Right atrium auricular region (tissue), 2 donors: Measurements from ENCODE around the gene CREB5. TPM values are rescaled to one million over a fixed set of nuclear protein-coding genes. Genes with fewer than 3 reads are reported as not detected.

Experiments used
- DNase-seq: peaks from one replicate; pipeline ENCODE4 v3.0.0-alpha.2; 2019; ENCODE audit warnings: low spot score
- H3K27ac ChIP-seq, 2 donors: fragments of 200-600 bp; sonication (generic); 1 replicate in 1 of 2; 2 replicates in 1 of 2; pipeline ENCODE4 v1.5.1; 2016 to 2019
- H3K27me3 ChIP-seq, 2 donors: fragments of 200-600 bp; sonication (generic); one replicate each; pipeline versions ENCODE4 v1.5.1 to v1.6.0; 2017 to 2019
- H3K36me3 ChIP-seq: fragments of 200-600 bp; sonication (generic); one replicate; pipeline ENCODE4 v1.5.1; 2016
- H3K4me1 ChIP-seq, 2 donors: fragments of 200-600 bp; sonication (generic); one replicate each; pipeline versions ENCODE4 v1.5.1 to v1.6.0; 2017 to 2019
- H3K4me3 ChIP-seq, 2 donors: fragments of 200-600 bp; sonication (generic); 1 replicate in 1 of 2; 2 replicates in 1 of 2; pipeline ENCODE4 v1.5.1; 2017 to 2019; ENCODE audit warnings: mild to moderate bottlenecking in 1 of 2, moderate library complexity in 1 of 2
- H3K9me3 ChIP-seq, 2 donors: fragments of 200-600 bp; sonication (generic); one replicate each; pipeline ENCODE4 v1.5.1; 2019
- total RNA-seq, 2 donors: library from RNA; depleted of rRNA; stranded (reverse); fragments of >200 nt; gene quantifications; one replicate each; pipeline ENCODE4 v1.1.0, GENCODE V29; 2016
- TF ChIP-seq, protein P1 (sequence below), 2 donors: fragments of 200-600 bp; sonication (generic); IDR thresholded peaks; one replicate each; pipeline ENCODE4 v1.5.1; 2019; ENCODE audit warnings: antibody characterized with exemption in 2 of 2

The CREB5 gene
- total RNA-seq, 2 donors from 2014 or later: 10.5 to 20.8 TPM

DNA sequence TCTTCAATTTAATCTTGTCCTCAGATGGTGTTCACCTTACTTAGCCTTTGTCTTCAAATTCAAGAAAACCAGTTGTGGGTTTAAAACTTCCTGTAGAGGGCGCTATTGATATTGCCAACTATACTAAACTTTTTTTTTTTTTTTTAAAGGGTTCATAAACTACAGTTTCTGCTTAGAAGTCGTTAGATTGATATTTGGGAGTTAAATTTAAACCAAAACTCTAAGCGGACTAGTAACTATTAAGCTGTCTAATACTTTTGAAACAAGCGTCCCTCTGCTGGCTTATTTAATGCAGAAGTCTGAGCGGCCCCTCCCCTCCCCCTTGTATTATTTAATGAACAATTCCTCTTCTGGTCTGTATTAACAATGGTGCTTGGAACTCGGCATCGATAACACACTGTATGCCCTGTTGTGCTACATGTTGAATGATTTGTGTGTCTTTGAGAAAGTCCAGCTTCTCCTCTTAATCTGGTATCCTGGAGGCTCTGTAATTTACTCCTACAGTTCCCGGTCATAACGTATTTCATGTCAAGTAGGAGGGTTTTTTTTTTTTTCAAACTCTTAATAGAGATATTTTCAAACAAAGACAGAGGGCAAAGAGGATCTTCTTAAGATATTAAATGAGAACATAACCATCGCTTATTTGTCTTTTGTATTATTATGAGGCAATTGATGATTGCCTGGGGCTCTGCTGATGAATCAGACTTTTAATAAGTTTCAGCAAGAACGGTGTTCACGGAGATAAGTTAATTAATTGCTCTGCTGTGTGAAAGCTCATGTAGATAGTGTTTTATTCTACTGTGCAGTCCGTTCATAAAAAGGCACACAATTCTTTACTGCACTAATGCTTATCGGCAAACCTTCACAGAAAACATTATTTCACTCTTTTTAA, 22.6 kb upstream of the CREB5 start:
- TF ChIP-seq, protein P1, sequence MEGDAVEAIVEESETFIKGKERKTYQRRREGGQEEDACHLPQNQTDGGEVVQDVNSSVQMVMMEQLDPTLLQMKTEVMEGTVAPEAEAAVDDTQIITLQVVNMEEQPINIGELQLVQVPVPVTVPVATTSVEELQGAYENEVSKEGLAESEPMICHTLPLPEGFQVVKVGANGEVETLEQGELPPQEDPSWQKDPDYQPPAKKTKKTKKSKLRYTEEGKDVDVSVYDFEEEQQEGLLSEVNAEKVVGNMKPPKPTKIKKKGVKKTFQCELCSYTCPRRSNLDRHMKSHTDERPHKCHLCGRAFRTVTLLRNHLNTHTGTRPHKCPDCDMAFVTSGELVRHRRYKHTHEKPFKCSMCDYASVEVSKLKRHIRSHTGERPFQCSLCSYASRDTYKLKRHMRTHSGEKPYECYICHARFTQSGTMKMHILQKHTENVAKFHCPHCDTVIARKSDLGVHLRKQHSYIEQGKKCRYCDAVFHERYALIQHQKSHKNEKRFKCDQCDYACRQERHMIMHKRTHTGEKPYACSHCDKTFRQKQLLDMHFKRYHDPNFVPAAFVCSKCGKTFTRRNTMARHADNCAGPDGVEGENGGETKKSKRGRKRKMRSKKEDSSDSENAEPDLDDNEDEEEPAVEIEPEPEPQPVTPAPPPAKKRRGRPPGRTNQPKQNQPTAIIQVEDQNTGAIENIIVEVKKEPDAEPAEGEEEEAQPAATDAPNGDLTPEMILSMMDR (IDR thresholded peaks at IDR 0.05): peak; percentile 76 to 86
- Histone ChIP-seq H3K4me1 (no peaks in the 10 kb centered on the region), H3K27ac (no peak overlapping the region), H3K9me3 (no peaks in the 10 kb centered on the region), H3K4me3 (peak overlapping the region; percentile 20 to 43), H3K27me3 (no peaks in the 10 kb centered on the region), H3K36me3 (no peaks in the 10 kb centered on the region)
- DNase-seq: no peak

DNA sequence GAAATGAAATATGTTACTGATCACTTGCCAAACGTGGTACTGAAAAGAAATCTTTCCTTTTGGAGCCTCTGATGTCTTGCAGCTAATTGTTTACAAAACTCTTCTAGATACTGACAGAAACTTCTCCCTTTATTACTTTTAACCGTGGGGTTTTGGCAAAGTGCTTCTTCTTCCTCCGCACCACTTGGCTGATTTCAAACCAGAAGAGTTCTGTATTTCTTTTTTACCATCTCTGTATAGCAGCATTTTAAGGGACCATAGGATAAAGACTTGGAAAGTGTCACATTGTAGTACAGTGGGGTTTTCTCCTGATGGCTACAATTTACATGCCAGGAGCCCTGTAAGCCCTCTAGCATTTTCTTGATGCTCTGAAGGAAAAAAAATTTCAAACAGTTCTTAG, 21.9 kb upstream of the CREB5 start:
- no peaks in the 10 kb centered on the region for H3K36me3 ChIP-seq
- no peaks in the 10 kb centered on the region for H3K27me3 ChIP-seq
- no peaks in the 10 kb centered on the region for H3K4me1 ChIP-seq
- DNase-seq: no peak
- no peaks in the 10 kb centered on the region for H3K9me3 ChIP-seq
- TF ChIP-seq, protein P1 (IDR thresholded peaks at IDR 0.05): no peak
- peak overlapping the region in 1 of 2 donors; percentile 43 for H3K4me3 ChIP-seq
- H3K27ac ChIP-seq: no peak overlapping the region

DNA sequence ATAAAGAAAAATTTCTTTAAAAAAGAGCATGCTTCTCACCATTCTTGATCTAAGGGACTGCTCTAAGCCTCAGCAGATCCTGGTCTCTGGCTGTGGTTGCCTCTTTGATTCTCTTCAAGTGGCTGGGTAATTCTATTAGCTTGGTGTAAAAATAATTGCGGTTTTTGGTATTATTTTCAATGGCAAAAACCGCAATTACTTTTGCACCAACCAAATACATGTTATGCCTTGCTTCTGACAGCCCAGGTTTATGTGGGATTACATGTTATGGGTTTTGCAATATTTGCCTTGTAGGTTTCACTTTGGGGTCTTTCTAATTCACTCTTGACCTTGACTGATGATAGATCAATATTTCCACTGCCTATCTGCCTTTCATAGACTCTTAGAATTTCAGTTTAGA, 20.0 kb upstream of the CREB5 start:
- Histone ChIP-seq H3K27ac (no peak overlapping the region), H3K9me3 (no peaks in the 10 kb centered on the region), H3K36me3 (no peaks in the 10 kb centered on the region), H3K27me3 (no peaks in the 10 kb centered on the region), H3K4me3 (no peak overlapping the region), H3K4me1 (no peaks in the 10 kb centered on the region)
- TF ChIP-seq, protein P1 (IDR thresholded peaks at IDR 0.05): no peak
- no peak for DNase-seq

DNA sequence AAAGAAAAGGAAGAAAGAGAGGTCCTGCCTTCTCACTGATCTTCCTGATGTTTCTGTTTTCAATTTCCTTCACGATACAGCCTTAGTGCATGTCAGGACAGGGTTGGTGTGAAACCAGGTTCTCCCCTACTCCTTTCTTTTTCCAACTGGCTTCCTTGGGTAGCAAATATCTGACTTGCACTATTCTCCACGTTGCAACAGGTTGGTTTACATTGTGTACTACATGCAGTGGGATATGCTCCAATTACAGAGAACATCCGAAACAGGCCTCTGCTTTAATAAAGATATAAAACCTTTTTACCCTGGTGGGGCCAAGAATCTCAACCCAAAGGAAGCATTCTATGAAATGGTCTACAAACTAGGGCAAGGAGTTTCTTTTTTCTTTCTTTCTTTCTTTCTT, 16.9 kb upstream of the CREB5 start:
- no peaks in the 10 kb centered on the region for H3K36me3 ChIP-seq
- DNase-seq: no peak
- no peaks in the 10 kb centered on the region for H3K27me3 ChIP-seq
- H3K9me3 ChIP-seq: no peaks in the 10 kb centered on the region
- TF ChIP-seq, protein P1 (IDR thresholded peaks at IDR 0.05): no peak
- no peak overlapping the region for H3K27ac ChIP-seq
- no peak overlapping the region for H3K4me3 ChIP-seq
- H3K4me1 ChIP-seq: no peaks in the 10 kb centered on the region

DNA sequence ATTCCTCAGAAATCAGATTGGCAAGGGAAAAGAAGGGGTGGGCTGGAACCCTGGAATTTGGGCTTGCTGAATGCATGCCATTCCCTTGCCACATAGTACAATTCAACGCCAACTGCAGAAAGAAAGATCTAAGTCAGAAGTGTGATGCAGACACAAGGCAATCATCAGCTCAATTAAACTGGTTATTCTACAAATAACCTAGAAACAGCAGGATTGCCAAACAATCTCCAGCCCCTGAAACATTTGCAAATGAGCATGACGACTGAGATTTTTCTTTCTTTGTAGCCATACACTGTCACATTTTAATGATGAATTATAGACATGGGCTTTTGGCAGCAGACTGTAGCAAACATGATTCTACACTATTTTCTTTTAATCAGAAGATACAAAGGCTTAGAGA, 16.5 kb upstream of the CREB5 start:
- H3K36me3 ChIP-seq: no peaks in the 10 kb centered on the region
- H3K9me3 ChIP-seq: no peaks in the 10 kb centered on the region
- DNase-seq: no peak
- H3K4me3 ChIP-seq: no peak overlapping the region
- no peaks in the 10 kb centered on the region for H3K27me3 ChIP-seq
- no peaks in the 10 kb centered on the region for H3K4me1 ChIP-seq
- TF ChIP-seq, protein P1 (IDR thresholded peaks at IDR 0.05): no peak
- H3K27ac ChIP-seq: no peak overlapping the region
